Muscle layer of duodenum (tissue), 2 donors: ENCODE data around the gene PIGBOS1.

Experiments used
- H3K27ac ChIP-seq: one replicate; pipeline ENCODE4 v1.7.0; 2013; ENCODE audit warnings: mild to moderate bottlenecking, low read length
- H3K27me3 ChIP-seq: one replicate; pipeline ENCODE4 v1.7.0; 2013; ENCODE audit warnings: low read depth, mild to moderate bottlenecking, control low read depth, low read length
- H3K36me3 ChIP-seq, 2 donors: one replicate each; pipeline ENCODE4 v1.7.0; 2013; ENCODE audit warnings: low read length in 2 of 2, control low read depth in 1 of 2, mild to moderate bottlenecking in 1 of 2; ENCODE audit not compliant: insufficient read depth in 2 of 2, control insufficient read depth in 1 of 2
- H3K4me1 ChIP-seq, 2 donors: one replicate each; pipeline ENCODE4 v1.7.0; 2013; ENCODE audit warnings: low read length in 2 of 2, mild to moderate bottlenecking in 2 of 2, control low read depth in 1 of 2, moderate library complexity in 1 of 2; ENCODE audit not compliant: insufficient read depth in 2 of 2, control insufficient read depth in 1 of 2
- H3K4me3 ChIP-seq, 2 donors: one replicate each; pipeline ENCODE4 v1.7.0; 2013; ENCODE audit warnings: low read length in 2 of 2, low read depth in 1 of 2, mild to moderate bottlenecking in 1 of 2
- H3K9me3 ChIP-seq, 2 donors: one replicate each; pipeline ENCODE4 v1.7.0; 2013; ENCODE audit warnings: low read length in 2 of 2, control low read depth in 1 of 2, mild to moderate bottlenecking in 1 of 2; ENCODE audit not compliant: control insufficient read depth in 1 of 2
- donor health status: healthy.

Gene PIGBOS1

GRCh38 chr15:55318588-55319494 is at the start of gene PIGBOS1, which contains the start of gene PIGB:
Gene PIGBOS1 (minus strand): TSS chr15:55319123. CDS start chr15:55317792, 1,331 bp downstream.
Gene PIGB (plus strand): TSS chr15:55319222. CDS start chr15:55319251, 29 bp downstream.
- Histone ChIP-seq H3K27me3 (no peaks in the 10 kb centered on the region), H3K4me1 (peaks cover 0 to 20% of the 10 kb centered on the region in 2 donors), H3K4me3 (peak within 1 kb of the TSS; percentile 89 to 99), H3K27ac (peak within 1 kb of the TSS; percentile 98), H3K36me3 (no peaks in the 10 kb centered on the region), H3K9me3 (no peaks in the 10 kb centered on the region)

GRCh38 chr15:55366981-55367380 is 48.1 kb upstream of the PIGBOS1 start:
- Histone ChIP-seq H3K36me3 (peaks cover 6 to 30% of the 10 kb centered on the region in 2 donors), H3K27ac (no peak overlapping the region), H3K4me1 (no peaks in the 10 kb centered on the region), H3K4me3 (no peak overlapping the region), H3K9me3 (no peaks in the 10 kb centered on the region), H3K27me3 (no peaks in the 10 kb centered on the region)

GRCh38 chr15:55362641-55363040 is 43.7 kb upstream of the PIGBOS1 start:
- Histone ChIP-seq H3K27ac (no peak overlapping the region), H3K4me3 (no peak overlapping the region), H3K4me1 (no peaks in the 10 kb centered on the region), H3K9me3 (no peaks in the 10 kb centered on the region), H3K27me3 (no peaks in the 10 kb centered on the region), H3K36me3 (peaks cover 7 to 37% of the 10 kb centered on the region in 2 donors)

- Histone ChIP-seq H3K9me3 (no peaks in the 10 kb centered on the region), H3K27ac (no peak overlapping the region), H3K4me3 (no peak overlapping the region), H3K4me1 (no peaks in the 10 kb centered on the region), H3K36me3 (peaks cover 13 to 40% of the 10 kb centered on the region in 2 donors), H3K27me3 (no peaks in the 10 kb centered on the region)
These were observed 42.1 kb upstream of the PIGBOS1 start for GRCh38 chr15:55361048-55361447.

- Histone ChIP-seq H3K9me3 (no peaks in the 10 kb centered on the region), H3K4me1 (no peaks in the 10 kb centered on the region), H3K27me3 (no peaks in the 10 kb centered on the region), H3K27ac (no peak overlapping the region), H3K36me3 (peaks cover 18 to 44% of the 10 kb centered on the region in 2 donors), H3K4me3 (no peak overlapping the region)
These were observed 41.3 kb upstream of the PIGBOS1 start for GRCh38 chr15:55360256-55360655.

- Histone ChIP-seq H3K9me3 (no peaks in the 10 kb centered on the region), H3K27ac (no peak overlapping the region), H3K27me3 (no peaks in the 10 kb centered on the region), H3K4me1 (no peaks in the 10 kb centered on the region), H3K36me3 (peaks cover 17 to 42% of the 10 kb centered on the region in 2 donors), H3K4me3 (no peak overlapping the region)
These were observed 39.5 kb upstream of the PIGBOS1 start for GRCh38 chr15:55358471-55358870.

GRCh38 chr15:55357774-55358173 is 38.9 kb upstream of the PIGBOS1 start:
- no peaks in the 10 kb centered on the region for H3K27me3 ChIP-seq
- no peak overlapping the region for H3K4me3 ChIP-seq
- no peaks in the 10 kb centered on the region for H3K4me1 ChIP-seq
- H3K27ac ChIP-seq = no peak overlapping the region
- peaks cover 15 to 39% of the 10 kb centered on the region in 2 donors for H3K36me3 ChIP-seq
- H3K9me3 ChIP-seq = no peaks in the 10 kb centered on the region

- no peaks in the 10 kb centered on the region for H3K9me3 ChIP-seq
- peaks cover 15 to 43% of the 10 kb centered on the region in 2 donors for H3K36me3 ChIP-seq
- H3K27me3 ChIP-seq = no peaks in the 10 kb centered on the region
These were observed 38.2 kb upstream of the PIGBOS1 start for GRCh38 chr15:55356985-55357585.

GRCh38 chr15:55353025-55353424 is 34.1 kb upstream of the PIGBOS1 start:
- Histone ChIP-seq H3K4me3 (no peak overlapping the region), H3K4me1 (no peaks in the 10 kb centered on the region), H3K27ac (no peak overlapping the region), H3K27me3 (no peaks in the 10 kb centered on the region), H3K9me3 (no peaks in the 10 kb centered on the region), H3K36me3 (peaks cover 11 to 29% of the 10 kb centered on the region in 2 donors)

More at GRCh38 chr15:55356985-55357585, 38.2 kb upstream of the PIGBOS1 start:
- Histone ChIP-seq H3K4me1 (no peaks in the 10 kb centered on the region), H3K4me3 (no peak overlapping the region), H3K27ac (no peak overlapping the region)

GRCh38 chr15:55349282-55349681 is 30.4 kb upstream of the PIGBOS1 start:
- no peak overlapping the region for H3K27ac ChIP-seq
- H3K27me3 ChIP-seq = no peaks in the 10 kb centered on the region
- peaks cover 1 to 25% of the 10 kb centered on the region in 2 donors for H3K36me3 ChIP-seq
- no peaks in the 10 kb centered on the region for H3K9me3 ChIP-seq
- H3K4me3 ChIP-seq = no peak overlapping the region
- no peaks in the 10 kb centered on the region for H3K4me1 ChIP-seq

GRCh38 chr15:55348281-55348778 is 29.4 kb upstream of the PIGBOS1 start:
- H3K27me3 ChIP-seq = no peaks in the 10 kb centered on the region
- no peak overlapping the region for H3K4me3 ChIP-seq
- no peak overlapping the region for H3K27ac ChIP-seq
- H3K4me1 ChIP-seq = no peaks in the 10 kb centered on the region
- no peaks in the 10 kb centered on the region for H3K9me3 ChIP-seq
- H3K36me3 ChIP-seq = peaks cover 7 to 27% of the 10 kb centered on the region in 2 donors
